Hepatocyte (in vitro differentiated cells): Measurements from ENCODE around the gene PROM2.

ENCODE experiments used
- CTCF ChIP-seq: fragments of 200-600 bp; sonication (generic); IDR thresholded peaks from 2 replicates; pipeline ENCODE4 v1.5.1; 2016; ENCODE audit warnings: antibody characterized with exemption, mild to moderate bottlenecking; ENCODE audit not compliant: poor library complexity
- EZH2phosphoT487 ChIP-seq: fragments of 200-600 bp; sonication (generic); IDR thresholded peaks from one replicate; pipeline ENCODE4 v1.6.1; 2018; ENCODE audit warnings: antibody characterized with exemption, mild to moderate bottlenecking, low read depth, moderate library complexity; ENCODE audit not compliant: unreplicated experiment, severe bottlenecking

- TF ChIP-seq EZH2phosphoT487 = no peak
- TF ChIP-seq CTCF = no peak
Observed at GRCh38 chr2:95320986-95321767, 46.9 kb downstream of the PROM2 start.
